HCT116 (cell line): ENCODE measurements around the gene PPEF1. TPM values are rescaled to one million over a fixed set of nuclear protein-coding genes. Genes with fewer than 3 reads are reported as not detected.
"Not testable (repeated sequence)": the region's sequence is repeated elsewhere in the genome, so short reads cannot be mapped to it uniquely, and the experiment has no call there.

Experiments
- ATAC-seq: fragments of 200-7000 bp; cut with Tn5 transposase; 2 replicates; pipeline ENCODE4 v1.9.1; 2020; ENCODE audit warnings: mild to moderate bottlenecking, moderate library complexity
- BruUV-seq: library from RNA; stranded (reverse); fragments of 400-500 nt; replicated peaks from 2 replicates; lab custom pipeline; 2021; lab: Mats Ljungman, UMichigan
- CTCF ChIA-PET: fragments of 300-600 bp; sonication (Branson Sonifier 250); formaldehyde crosslinking; loops from one replicate; lab custom pipeline; 2021; ENCODE audit warnings: antibody characterized with exemption; lab: Charles Lee
- POLR2A ChIA-PET: fragments of 300-600, 350-600 bp; sonication (Branson Sonifier 250); formaldehyde crosslinking; loops from one replicate; lab custom pipeline; 2021; ENCODE audit warnings: antibody characterized with exemption; lab: Charles Lee
- RAD21 ChIA-PET, 2 experiments: fragments of 300-600 bp; sonication (Branson Sonifier 250); formaldehyde crosslinking; loops; one replicate each; lab custom pipeline; 2023; ENCODE audit warnings: low total read pairs in 2 of 2; ENCODE audit not compliant: uncharacterized antibody in 2 of 2, unreplicated experiment in 2 of 2, low non-redundant PET in 1 of 2; lab: Charles Lee
- DNase-seq: peaks from one replicate; pipeline ENCODE4 v3.0.0-alpha.2; 2010; ENCODE audit warnings: low read depth, low spot score
- H2AFZ ChIP-seq: fragments of 200-600 bp; shearing (Covaris generic), sonication (generic); 2 replicates; pipeline ENCODE4 v1.6.1; 2017; ENCODE audit warnings: low read depth, mixed run types, mixed read lengths, antibody characterized with exemption, low read length; ENCODE audit not compliant: poor library complexity, severe bottlenecking
- H3K27ac ChIP-seq: 2 replicates; pipeline ENCODE4 v1.5.1; 2012; ENCODE audit warnings: low read depth, low read length
- H3K27me3 ChIP-seq: fragments of 200-600 bp; sonication (generic); 2 replicates; pipeline ENCODE4 v1.6.1; 2016; ENCODE audit warnings: mixed run types, low read length, mixed read lengths; ENCODE audit not compliant: insufficient read depth
- H3K36me3 ChIP-seq, 2 experiments: fragments of 200-500 bp in 1 of 2; fragments of 200-600 bp in 1 of 2; sonication (Bioruptor generic) in 1 of 2; sonication (generic) in 1 of 2; 2 replicates each; pipeline versions ENCODE4 v1.5.1 to v1.6.1; 2014 to 2016; ENCODE audit warnings: low read length in 2 of 2, inconsistent platforms in 1 of 2, mixed read lengths in 1 of 2, mixed run types in 1 of 2; ENCODE audit not compliant: insufficient read depth in 2 of 2, control insufficient read depth in 1 of 2
- H3K4me1 ChIP-seq, 2 experiments: fragments of 200-600 bp in 1 of 2; sonication (generic) in 1 of 2; 2 replicates each; pipeline versions ENCODE4 v1.5.1 to v1.6.1; 2012 to 2017; ENCODE audit warnings: low read length in 2 of 2, inconsistent platforms in 1 of 2, mild to moderate bottlenecking in 1 of 2, mixed read lengths in 1 of 2, mixed run types in 1 of 2, moderate library complexity in 1 of 2; ENCODE audit not compliant: insufficient read depth in 2 of 2, control insufficient read depth in 1 of 2
- H3K4me2 ChIP-seq: fragments of 200-600 bp; sonication (generic); 2 replicates; pipeline ENCODE4 v1.6.1; 2017; ENCODE audit warnings: mixed run types, low read length, mixed read lengths
- H3K4me3 ChIP-seq, 2 experiments: fragments of 200-600 bp in 1 of 2; sonication (generic) in 1 of 2; replicated peaks in 1 of 2; 2 replicates each; pipeline ENCODE4 v1.5.1; 2011 to 2016; ENCODE audit warnings: low read length in 2 of 2, control low read depth in 1 of 2, low read depth in 1 of 2, mild to moderate bottlenecking in 1 of 2, mixed read lengths in 1 of 2, mixed run types in 1 of 2
- H3K79me2 ChIP-seq: fragments of 200-600 bp; sonication (generic); 2 replicates; pipeline ENCODE4 v1.6.1; 2017; ENCODE audit warnings: mild to moderate bottlenecking, mixed run types, low read length, moderate library complexity, mixed read lengths; ENCODE audit not compliant: insufficient read depth
- H3K9ac ChIP-seq: fragments of 200-600 bp; sonication (generic); 2 replicates; pipeline ENCODE4 v1.6.1; 2016; ENCODE audit warnings: low read length, mixed read lengths
- H3K9me2 ChIP-seq: fragments of 200-600 bp; sonication (generic), shearing (Covaris generic); 2 replicates; pipeline ENCODE4 v1.6.1; 2017; ENCODE audit warnings: mixed run types, mild to moderate bottlenecking, moderate library complexity; ENCODE audit not compliant: insufficient read depth
- H3K9me3 ChIP-seq, 2 experiments: fragments of 200-500 bp in 1 of 2; fragments of 200-600 bp in 1 of 2; sonication (Bioruptor generic) in 1 of 2; sonication (generic) in 1 of 2; 2 replicates each; pipeline ENCODE4 v1.6.1; 2014 to 2017; ENCODE audit warnings: low read length in 2 of 2, mixed read lengths in 2 of 2, inconsistent platforms in 1 of 2, low read depth in 1 of 2, mild to moderate bottlenecking in 1 of 2, mixed run types in 1 of 2, moderate library complexity in 1 of 2; ENCODE audit not compliant: control insufficient read depth in 1 of 2, insufficient read depth in 1 of 2
- H4K20me1 ChIP-seq: fragments of 200-600 bp; sonication (generic), shearing (Covaris generic); 2 replicates; pipeline ENCODE4 v1.6.1; 2017; ENCODE audit warnings: mixed run types, mild to moderate bottlenecking, moderate library complexity; ENCODE audit not compliant: insufficient read depth
- CEBPB ChIP-seq: IDR thresholded peaks from 2 replicates; pipeline ENCODE4 v1.6.1; 2012; ENCODE audit warnings: low read depth
- EGR1 ChIP-seq: IDR thresholded peaks from 2 replicates; pipeline ENCODE4 v1.6.1; 2012; ENCODE audit warnings: low read depth
- EZH2phosphoT487 ChIP-seq: fragments of 200-600 bp; IDR thresholded peaks from 2 replicates; pipeline ENCODE4 v1.6.1; 2018; ENCODE audit warnings: antibody characterized with exemption, borderline replicate concordance
- FOSL1 ChIP-seq: IDR thresholded peaks from 2 replicates; pipeline ENCODE4 v1.6.1; 2012; ENCODE audit warnings: low read depth
- JUND ChIP-seq: IDR thresholded peaks from 2 replicates; pipeline ENCODE4 v1.6.1; 2012
- POLR2A ChIP-seq: IDR thresholded peaks from 2 replicates; pipeline ENCODE4 v1.7.0; 2011; ENCODE audit warnings: borderline replicate concordance; ENCODE audit not compliant: insufficient read depth, insufficient read length; ENCODE audit errors: extremely low read depth
- POLR2AphosphoS5 ChIP-seq: IDR thresholded peaks from 2 replicates; pipeline ENCODE4 v1.6.1; 2011; ENCODE audit warnings: mild to moderate bottlenecking, low read depth, low read length, moderate library complexity
- RAD21 ChIP-seq: IDR thresholded peaks from 2 replicates; pipeline ENCODE4 v1.6.1; 2012; ENCODE audit warnings: low read depth, mild to moderate bottlenecking
- SP1 ChIP-seq: IDR thresholded peaks from 2 replicates; pipeline ENCODE4 v1.6.1; 2012; ENCODE audit warnings: low read depth
- SRF ChIP-seq: IDR thresholded peaks from 2 replicates; pipeline ENCODE4 v1.6.1; 2012; ENCODE audit warnings: low read depth
- YY1 ChIP-seq: IDR thresholded peaks from 2 replicates; pipeline ENCODE4 v1.6.1; 2011; ENCODE audit warnings: low read length, low read depth, moderate library complexity, mild to moderate bottlenecking; ENCODE audit not compliant: insufficient replicate concordance; ENCODE audit errors: extremely low read depth
- ZFX ChIP-seq: fragments of 450-650 bp; IDR thresholded peaks from 2 replicates; pipeline ENCODE4 v1.6.1; 2017
- ZNF274 ChIP-seq: fragments of 200-500 bp; sonication (Bioruptor generic); IDR thresholded peaks from 2 replicates; pipeline ENCODE4 v1.6.1; 2014; ENCODE audit warnings: mild to moderate bottlenecking, low read depth, low read length, inconsistent platforms
- intact Hi-C: fragments of 100-400 bp; cut with micrococcal nuclease; formaldehyde crosslinking; loops from 2 replicates; pipeline ENCODE4 v1.10.0; 2022
- total RNA-seq: library from RNA; stranded (reverse); gene quantifications from one replicate; pipeline ENCODE4 v1.2.1, GENCODE V29; 2021; ENCODE audit not compliant: unreplicated experiment

Gene PPEF1
- total RNA-seq, 1 experiment from 2014 or later, result not detected

DNA sequence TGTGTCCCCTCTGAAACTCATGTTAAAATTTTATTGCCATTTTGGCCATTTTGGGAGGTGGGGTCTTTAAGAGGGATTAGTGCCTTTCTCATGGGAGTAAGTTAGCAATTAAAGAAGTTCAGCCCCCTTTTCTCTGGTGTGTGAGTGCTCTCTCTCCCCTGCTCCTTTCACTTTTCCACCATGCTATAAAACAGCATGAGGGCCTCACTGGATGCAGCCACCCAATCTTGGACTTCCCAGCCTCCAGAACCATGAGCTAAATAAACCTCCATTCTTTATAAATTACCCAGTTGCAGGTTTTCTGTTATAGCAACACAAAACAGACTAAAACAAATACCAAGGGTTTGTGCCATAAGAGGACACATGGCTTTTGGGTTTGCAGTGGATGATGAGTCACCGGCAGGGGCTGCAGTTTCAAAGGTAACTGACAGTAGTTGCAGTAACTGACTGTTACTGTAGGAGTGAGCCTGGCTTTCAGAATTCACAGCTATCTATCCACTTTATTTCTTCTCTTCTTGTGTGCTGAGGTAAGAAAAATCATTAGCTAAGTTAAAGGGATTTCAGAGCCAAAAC, 121.5 kb downstream of the PPEF1 start:
- H2AFZ ChIP-seq, result no peak overlapping the region
- CTCF ChIA-PET, result no interaction called here
- BruUV-seq, result no TSS peak
- ATAC-seq (no peak), DNase-seq (no peak)
- H3K36me3 ChIP-seq, result no peaks in the 10 kb centered on the region
- no peak for TF ChIP-seq ZNF274
- TF ChIP-seq JUND, result no peak
- TF ChIP-seq CEBPB, result no peak
- no peak for TF ChIP-seq RAD21
- no peak for TF ChIP-seq EZH2phosphoT487
- TF ChIP-seq POLR2AphosphoS5, result no peak
- TF ChIP-seq FOSL1, result no peak
- no peak for TF ChIP-seq POLR2A
- H3K9ac ChIP-seq, result no peak overlapping the region
- H3K79me2 ChIP-seq, result no peaks in the 10 kb centered on the region
- no peaks in the 10 kb centered on the region for H3K27me3 ChIP-seq
- H3K27ac ChIP-seq, result no peak overlapping the region
- no peak overlapping the region for H3K4me3 ChIP-seq
- no peaks in the 10 kb centered on the region for H3K9me3 ChIP-seq
- H4K20me1 ChIP-seq, result no peaks in the 10 kb centered on the region
- no peak overlapping the region for H3K4me2 ChIP-seq
- no peaks in the 10 kb centered on the region for H3K9me2 ChIP-seq
- intact Hi-C loops, result no loop called here
- H3K4me1 ChIP-seq, result no peaks in the 10 kb centered on the region
- RAD21 ChIA-PET, result no interaction called here
- POLR2A ChIA-PET, result no interaction called here

- TF ChIP-seq POLR2A (no peak), ZFX (no peak), YY1 (no peak), ZNF274 (no peak), EGR1 (no peak), SP1 (no peak), SRF (no peak)
- Histone ChIP-seq H3K27me3 (no peaks in the 10 kb centered on the region), H3K9me3 (no peaks in the 10 kb centered on the region), H3K4me1 (no peaks in the 10 kb centered on the region), H3K4me3 (no peak overlapping the region), H3K36me3 (no peaks in the 10 kb centered on the region), H4K20me1 (no peaks in the 10 kb centered on the region), H3K9ac (no peak overlapping the region), H3K9me2 (no peaks in the 10 kb centered on the region), H3K79me2 (no peaks in the 10 kb centered on the region), H2AFZ (no peak overlapping the region), H3K4me2 (no peak overlapping the region), H3K27ac (no peak overlapping the region)
- ChIA-PET CTCF (no interaction called here), RAD21 (no interaction called here), POLR2A (no interaction called here)
- BruUV-seq, result no TSS peak
- intact Hi-C loops, result no loop called here
- DNase-seq (no peak), ATAC-seq (no peak)
Observed at GRCh38 chrX:18833071-18833731, 125.8 kb downstream of the PPEF1 start.

DNA sequence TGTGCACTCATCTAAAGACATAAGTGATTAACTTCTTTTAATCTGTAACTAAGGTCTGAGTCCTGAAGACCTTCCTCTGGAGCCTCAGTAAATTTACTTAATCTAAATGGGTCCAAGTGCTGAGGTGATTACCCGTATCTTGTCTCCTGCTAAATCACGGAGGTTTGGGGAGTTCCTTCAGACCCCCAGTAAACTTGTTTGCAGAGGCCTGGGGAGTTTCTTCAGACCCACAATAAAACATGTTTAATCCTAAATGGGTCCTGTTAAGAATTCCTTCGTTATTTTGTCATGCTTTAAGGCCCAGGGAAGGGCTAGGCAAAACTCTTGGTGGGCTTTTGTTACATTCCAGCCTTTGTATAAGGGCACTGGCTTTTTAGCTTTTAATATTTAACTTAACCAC, 140.5 kb downstream of the PPEF1 start:
- H3K4me3 ChIP-seq, H2AFZ ChIP-seq, H3K9ac ChIP-seq, H3K27ac ChIP-seq, H3K79me2 ChIP-seq, H3K36me3 ChIP-seq, H3K9me3 ChIP-seq, DNase-seq, CTCF ChIA-PET, H3K9me2 ChIP-seq, BruUV-seq, RAD21 ChIA-PET, H3K4me1 ChIP-seq, H3K4me2 ChIP-seq, ATAC-seq, H4K20me1 ChIP-seq, intact Hi-C loops, POLR2A ChIA-PET, H3K27me3 ChIP-seq: not testable (repeated sequence)
